Effector memory CD4-positive, alpha-beta T cell (primary cell): ENCODE results near the gene LY86.

ENCODE experiments used
- DNase-seq, 3 donors: peaks; one replicate each; pipeline ENCODE4 v3.0.0-alpha.2; 2020
- H3K27ac ChIP-seq: 2 replicates; pipeline ENCODE4 v1.7.0; 2013; ENCODE audit warnings: mild to moderate bottlenecking, low read length, moderate library complexity; ENCODE audit not compliant: insufficient read depth, poor library complexity, severe bottlenecking
- H3K27me3 ChIP-seq: replicated peaks from 2 replicates; pipeline ENCODE4 v1.7.0; 2013; ENCODE audit warnings: mild to moderate bottlenecking, low read length; ENCODE audit not compliant: insufficient read depth, control insufficient read depth, poor library complexity, severe bottlenecking
- H3K36me3 ChIP-seq: 2 replicates; pipeline ENCODE4 v1.7.0; 2013; ENCODE audit warnings: mild to moderate bottlenecking, low read length, moderate library complexity; ENCODE audit not compliant: control insufficient read depth, insufficient read depth
- H3K4me1 ChIP-seq: 2 replicates; pipeline ENCODE4 v1.7.0; 2013; ENCODE audit warnings: low read length, mild to moderate bottlenecking; ENCODE audit not compliant: control insufficient read depth, insufficient read depth, poor library complexity, severe bottlenecking
- H3K4me3 ChIP-seq: 2 replicates; pipeline ENCODE4 v1.7.0; 2013; ENCODE audit warnings: low read length, low read depth, mild to moderate bottlenecking; ENCODE audit not compliant: insufficient read depth, poor library complexity, severe bottlenecking
- H3K9me3 ChIP-seq: 2 replicates; pipeline ENCODE4 v1.7.0; 2013; ENCODE audit warnings: mild to moderate bottlenecking, low read length, moderate library complexity; ENCODE audit not compliant: control insufficient read depth

Gene LY86

GRCh38 chr6:6685249-6686040, 96.9 kb downstream of the LY86 start:
- H3K9me3 ChIP-seq, result no peaks in the 10 kb centered on the region
- H3K27me3 ChIP-seq, result no peaks in the 10 kb centered on the region
- H3K4me3 ChIP-seq, result no peak overlapping the region
- no peaks in the 10 kb centered on the region for H3K4me1 ChIP-seq
- DNase-seq, result no peak
- H3K36me3 ChIP-seq, result no peaks in the 10 kb centered on the region
- H3K27ac ChIP-seq, result no peak overlapping the region

GRCh38 chr6:6686176-6686575, 97.7 kb downstream of the LY86 start:
- no peaks in the 10 kb centered on the region for H3K4me1 ChIP-seq
- H3K27ac ChIP-seq, result no peak overlapping the region

GRCh38 chr6:6686748-6687601, 98.5 kb downstream of the LY86 start:
- Histone ChIP-seq H3K27ac (no peak overlapping the region), H3K9me3 (no peaks in the 10 kb centered on the region), H3K4me3 (no peak overlapping the region), H3K4me1 (no peaks in the 10 kb centered on the region), H3K27me3 (no peaks in the 10 kb centered on the region), H3K36me3 (no peaks in the 10 kb centered on the region)
- DNase-seq, result no peak

More at GRCh38 chr6:6686176-6686575, 97.7 kb downstream of the LY86 start:
- Histone ChIP-seq H3K27me3 (no peaks in the 10 kb centered on the region), H3K9me3 (no peaks in the 10 kb centered on the region), H3K4me3 (no peak overlapping the region), H3K36me3 (no peaks in the 10 kb centered on the region)
- no peak for DNase-seq

- DNase-seq, result no peak
- no peaks in the 10 kb centered on the region for H3K9me3 ChIP-seq
- H3K4me3 ChIP-seq, result no peak overlapping the region
- H3K36me3 ChIP-seq, result no peaks in the 10 kb centered on the region
- no peak overlapping the region for H3K27ac ChIP-seq
- no peaks in the 10 kb centered on the region for H3K27me3 ChIP-seq
- H3K4me1 ChIP-seq, result no peaks in the 10 kb centered on the region
Measured at GRCh38 chr6:6688283-6688682, 99.8 kb downstream of the LY86 start.

- no peaks in the 10 kb centered on the region for H3K9me3 ChIP-seq
- H3K4me1 ChIP-seq, result no peaks in the 10 kb centered on the region
- H3K27me3 ChIP-seq, result no peaks in the 10 kb centered on the region
- no peak overlapping the region for H3K4me3 ChIP-seq
- no peak for DNase-seq
- H3K36me3 ChIP-seq, result no peaks in the 10 kb centered on the region
- no peak overlapping the region for H3K27ac ChIP-seq
Measured at GRCh38 chr6:6688951-6689350, 100.4 kb downstream of the LY86 start.

- no peak for DNase-seq
- H3K27me3 ChIP-seq, result no peaks in the 10 kb centered on the region
- no peaks in the 10 kb centered on the region for H3K4me1 ChIP-seq
- no peak overlapping the region for H3K4me3 ChIP-seq
- H3K27ac ChIP-seq, result no peak overlapping the region
- H3K9me3 ChIP-seq, result no peaks in the 10 kb centered on the region
- H3K36me3 ChIP-seq, result no peaks in the 10 kb centered on the region
Measured at GRCh38 chr6:6689400-6690143, 101.1 kb downstream of the LY86 start.

- H3K4me1 ChIP-seq, result no peaks in the 10 kb centered on the region
Measured at GRCh38 chr6:6690144-6690483, 101.6 kb downstream of the LY86 start.

GRCh38 chr6:6694368-6694780, 105.9 kb downstream of the LY86 start:
- no peaks in the 10 kb centered on the region for H3K36me3 ChIP-seq
- no peak overlapping the region for H3K4me3 ChIP-seq
- no peak overlapping the region for H3K27ac ChIP-seq
- H3K9me3 ChIP-seq, result no peaks in the 10 kb centered on the region
- no peaks in the 10 kb centered on the region for H3K27me3 ChIP-seq
- H3K4me1 ChIP-seq, result no peaks in the 10 kb centered on the region
- no peak for DNase-seq

More at GRCh38 chr6:6690144-6690483, 101.6 kb downstream of the LY86 start:
- no peaks in the 10 kb centered on the region for H3K9me3 ChIP-seq
- H3K4me3 ChIP-seq, result no peak overlapping the region
- DNase-seq, result no peak
- H3K27ac ChIP-seq, result no peak overlapping the region
- H3K36me3 ChIP-seq, result no peaks in the 10 kb centered on the region
- H3K27me3 ChIP-seq, result no peaks in the 10 kb centered on the region

- Histone ChIP-seq H3K4me3 (no peak overlapping the region), H3K27me3 (no peaks in the 10 kb centered on the region), H3K36me3 (no peaks in the 10 kb centered on the region), H3K27ac (no peak overlapping the region), H3K9me3 (no peaks in the 10 kb centered on the region), H3K4me1 (no peaks in the 10 kb centered on the region)
- DNase-seq, result no peak
Measured at GRCh38 chr6:6694825-6695624, 106.5 kb downstream of the LY86 start.
